GM18526 (cell line): Measurements from ENCODE around the gene METRN.

Experiments
- POLR2A ChIP-seq: IDR thresholded peaks from 3 replicates; pipeline ENCODE4 v1.6.1; 2011; ENCODE audit not compliant: insufficient read length; ENCODE audit errors: extremely low read depth

METRN gene

GRCh38 chr16:728890-729744, 14.2 kb downstream of the METRN start:
- TF ChIP-seq POLR2A: no peak

GRCh38 chr16:729768-730665, 15.1 kb downstream of the METRN start:
- no peak for TF ChIP-seq POLR2A

- no peak for TF ChIP-seq POLR2A
Observed at GRCh38 chr16:730666-731509, 16.0 kb downstream of the METRN start.

GRCh38 chr16:732332-732731, 17.4 kb downstream of the METRN start:
- TF ChIP-seq POLR2A: no peak

GRCh38 chr16:732936-733335, 18.0 kb downstream of the METRN start:
- TF ChIP-seq POLR2A: no peak

- TF ChIP-seq POLR2A: no peak
Observed at GRCh38 chr16:733382-734207, 18.7 kb downstream of the METRN start.

- TF ChIP-seq POLR2A: no peak
Observed at GRCh38 chr16:734208-734980, 19.5 kb downstream of the METRN start.

GRCh38 chr16:734981-735881, 20.3 kb downstream of the METRN start:
- TF ChIP-seq POLR2A: no peak

GRCh38 chr16:735982-736453, 21.1 kb downstream of the METRN start:
- no peak for TF ChIP-seq POLR2A

- TF ChIP-seq POLR2A: no peak
Observed at GRCh38 chr16:736936-737481, 22.1 kb downstream of the METRN start.

- no peak for TF ChIP-seq POLR2A
Observed at GRCh38 chr16:739560-740458, 24.9 kb downstream of the METRN start.

- TF ChIP-seq POLR2A: no peak
Observed at GRCh38 chr16:740459-740763, 25.5 kb downstream of the METRN start.
